GM12878 (cell line): Measurements from ENCODE around the gene HEATR3. TPM values are rescaled to one million over a fixed set of nuclear protein-coding genes. Genes with fewer than 3 reads are reported as not detected.

Experiments
- ASH2L ChIP-seq: fragments of 300-600, 200-600 bp; sonication (generic); IDR thresholded peaks from 2 replicates; pipeline ENCODE4 v1.6.1; 2017; ENCODE audit warnings: low read depth, mild to moderate bottlenecking, borderline replicate concordance
- BACH1 ChIP-seq: fragments of 450-650 bp; IDR thresholded peaks from 2 replicates; pipeline ENCODE4 v1.6.1; 2017; ENCODE audit warnings: mild to moderate bottlenecking, borderline replicate concordance
- BCL11A ChIP-seq: IDR thresholded peaks from 2 replicates; pipeline ENCODE4 v1.6.1; 2011; ENCODE audit warnings: low read depth, low read length
- CUX1 ChIP-seq: IDR thresholded peaks from 2 replicates; pipeline ENCODE4 v1.6.1; 2012; ENCODE audit warnings: improper control_type of control experiment, low read depth, low read length; ENCODE audit not compliant: insufficient replicate concordance
- E2F8 ChIP-seq: fragments of 450-650 bp; IDR thresholded peaks from 2 replicates; pipeline ENCODE4 v1.6.1; 2018; ENCODE audit warnings: mild to moderate bottlenecking, low read depth, moderate library complexity; ENCODE audit not compliant: partially characterized antibody
- EGR1 ChIP-seq, 2 experiments: IDR thresholded peaks; 1 replicate in 1 of 2; 2 replicates in 1 of 2; pipeline ENCODE4 v1.6.1; 2011 to 2012; ENCODE audit warnings: low read depth in 2 of 2, low read length in 2 of 2, borderline replicate concordance in 1 of 2, mild to moderate bottlenecking in 1 of 2, moderate library complexity in 1 of 2
- FOXM1 ChIP-seq: IDR thresholded peaks from 2 replicates; pipeline ENCODE4 v1.6.1; 2012; ENCODE audit warnings: low read depth, mild to moderate bottlenecking, inconsistent platforms, low read length, moderate library complexity
- HCFC1 ChIP-seq: fragments of 150-350 bp; IDR thresholded peaks from 2 replicates; pipeline ENCODE4 v1.6.1; 2014; ENCODE audit warnings: low read length
- IRF4 ChIP-seq: IDR thresholded peaks from 2 replicates; pipeline ENCODE4 v1.6.1; 2011; ENCODE audit warnings: low read depth, low read length
- KLF5 ChIP-seq: fragments of 450-650 bp; IDR thresholded peaks from 2 replicates; pipeline ENCODE4 v1.6.1; 2014; ENCODE audit warnings: mild to moderate bottlenecking; ENCODE audit not compliant: partially characterized antibody
- MTA3 ChIP-seq: IDR thresholded peaks from 2 replicates; pipeline ENCODE4 v1.6.1; 2012; ENCODE audit warnings: low read length, inconsistent platforms, borderline replicate concordance
- NKRF ChIP-seq: fragments of 450-650 bp; conservative IDR thresholded peaks from 2 replicates; pipeline ENCODE4 v1.6.1; 2017; ENCODE audit warnings: mild to moderate bottlenecking, moderate library complexity
- NRF1 ChIP-seq: conservative IDR thresholded peaks from 2 replicates; pipeline ENCODE4 v1.6.1; 2011; ENCODE audit warnings: mild to moderate bottlenecking, low read depth, low read length, improper control_type of control experiment
- PBX3 ChIP-seq: IDR thresholded peaks from 2 replicates; pipeline ENCODE4 v1.6.1; 2011; ENCODE audit warnings: mild to moderate bottlenecking, low read depth, low read length, moderate library complexity; ENCODE audit not compliant: insufficient replicate concordance
- POLR2AphosphoS5 ChIP-seq: IDR thresholded peaks from 2 replicates; pipeline ENCODE4 v1.6.1; 2011; ENCODE audit warnings: mild to moderate bottlenecking, low read length, inconsistent platforms
- SIN3A ChIP-seq: IDR thresholded peaks from 2 replicates; pipeline ENCODE4 v1.6.1; 2012; ENCODE audit warnings: low read depth, low read length, improper control_type of control experiment
- TAF1 ChIP-seq: IDR thresholded peaks from 2 replicates; pipeline ENCODE4 v1.6.1; 2011; ENCODE audit warnings: mild to moderate bottlenecking, low read depth, low read length, borderline replicate concordance
- polyA plus RNA-seq, 11 experiments: library from polyadenylated mRNA; depleted of rRNA in 4 of 11; unstranded in 6 of 11; stranded (reverse) in 5 of 11; fragments of >200 nt; fragmentation: Nextera tagmentation in 4 of 11; fragmentation: Illumina TruSeq in 1 of 11; extraction: Ambion mirVana in 4 of 11; extraction: Trizol in 1 of 11; gene quantifications; 1 replicate in 1 of 11; 2 replicates in 10 of 11; pipeline versions ENCODE4 v1.2.1 to v1.2.3, GENCODE V29; 2011 to 2016; ENCODE audit warnings: inconsistent platforms in 2 of 11, missing spikeins in 2 of 11, low read depth in 1 of 11
- total RNA-seq, 4 experiments: library from RNA; depleted of rRNA in 3 of 4; stranded (reverse); fragments of >200 nt in 3 of 4; fragmentation: Illumina TruSeq in 1 of 4; extraction: Trizol in 1 of 4; gene quantifications; 2 replicates each; pipeline versions ENCODE4 v1.2.1 to v1.2.3, GENCODE V29; 2013 to 2021

HEATR3 gene
- total and polyA plus RNA-seq, 10 of the 15 experiments (the other 5 are each of a cell fraction or from before 2014, with no cell fraction given), result 1.5 to 30.0 (median 17.7) TPM

- TF ChIP-seq NKRF, result peak; percentile 63; the same call in 1 of the 2 replicates
- peak; percentile 88; the same call in 1 of the 2 replicates for TF ChIP-seq SIN3A
- TF ChIP-seq PBX3, result peak; percentile 9
- 0 out of 2 replicates have a peak, but pooled peaks have one; percentile 57 for TF ChIP-seq BACH1
- TF ChIP-seq MTA3, result no peak
- no peak; the same call in 1 of the 2 replicates for TF ChIP-seq FOXM1
- no peak for TF ChIP-seq CUX1
- TF ChIP-seq HCFC1, result peak; percentile 77
- no peak for TF ChIP-seq BCL11A
- TF ChIP-seq EGR1 (IDR thresholded peaks at IDR 0.05; ENCODE audit: borderline replicate concordance in 1 of 2, low read depth in 2 of 2, low read length in 2 of 2), result peak in 1 of 2 experiments; percentile 71; a peak in 2 of 3 replicates
- no peak for TF ChIP-seq E2F8
- 0 out of 2 replicates have a peak, but pooled peaks have one; percentile 36 for TF ChIP-seq ASH2L
- TF ChIP-seq IRF4, result no peak
- TF ChIP-seq NRF1, result peak; percentile 2; the same call in 1 of the 2 replicates
- TF ChIP-seq TAF1, result peak; percentile 51; the same call in 1 of the 2 replicates
- peak; percentile 58; the same call in 1 of the 2 replicates for TF ChIP-seq POLR2AphosphoS5
- TF ChIP-seq KLF5, result peak; percentile 26
Measured at GRCh38 chr16:50024684-50025536, 40.9 kb upstream of the HEATR3 start, which contains the start of gene CNEP1R1 (continued).
